Airway epithelial cell (primary cell): ENCODE data around the gene POSTN. TPM values are rescaled to one million over a fixed set of nuclear protein-coding genes. Genes with fewer than 3 reads are reported as not detected.

Experiments used
- total RNA-seq: library from RNA; depleted of rRNA; stranded (reverse); fragments of >200 nt; gene quantifications from 2 replicates; pipeline ENCODE4 v1.2.3, GENCODE V29; 2015

Gene POSTN, protein sequence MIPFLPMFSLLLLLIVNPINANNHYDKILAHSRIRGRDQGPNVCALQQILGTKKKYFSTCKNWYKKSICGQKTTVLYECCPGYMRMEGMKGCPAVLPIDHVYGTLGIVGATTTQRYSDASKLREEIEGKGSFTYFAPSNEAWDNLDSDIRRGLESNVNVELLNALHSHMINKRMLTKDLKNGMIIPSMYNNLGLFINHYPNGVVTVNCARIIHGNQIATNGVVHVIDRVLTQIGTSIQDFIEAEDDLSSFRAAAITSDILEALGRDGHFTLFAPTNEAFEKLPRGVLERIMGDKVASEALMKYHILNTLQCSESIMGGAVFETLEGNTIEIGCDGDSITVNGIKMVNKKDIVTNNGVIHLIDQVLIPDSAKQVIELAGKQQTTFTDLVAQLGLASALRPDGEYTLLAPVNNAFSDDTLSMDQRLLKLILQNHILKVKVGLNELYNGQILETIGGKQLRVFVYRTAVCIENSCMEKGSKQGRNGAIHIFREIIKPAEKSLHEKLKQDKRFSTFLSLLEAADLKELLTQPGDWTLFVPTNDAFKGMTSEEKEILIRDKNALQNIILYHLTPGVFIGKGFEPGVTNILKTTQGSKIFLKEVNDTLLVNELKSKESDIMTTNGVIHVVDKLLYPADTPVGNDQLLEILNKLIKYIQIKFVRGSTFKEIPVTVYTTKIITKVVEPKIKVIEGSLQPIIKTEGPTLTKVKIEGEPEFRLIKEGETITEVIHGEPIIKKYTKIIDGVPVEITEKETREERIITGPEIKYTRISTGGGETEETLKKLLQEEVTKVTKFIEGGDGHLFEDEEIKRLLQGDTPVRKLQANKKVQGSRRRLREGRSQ
- 1.8 and 2.1 TPM in 2 replicates for total RNA-seq

DNA sequence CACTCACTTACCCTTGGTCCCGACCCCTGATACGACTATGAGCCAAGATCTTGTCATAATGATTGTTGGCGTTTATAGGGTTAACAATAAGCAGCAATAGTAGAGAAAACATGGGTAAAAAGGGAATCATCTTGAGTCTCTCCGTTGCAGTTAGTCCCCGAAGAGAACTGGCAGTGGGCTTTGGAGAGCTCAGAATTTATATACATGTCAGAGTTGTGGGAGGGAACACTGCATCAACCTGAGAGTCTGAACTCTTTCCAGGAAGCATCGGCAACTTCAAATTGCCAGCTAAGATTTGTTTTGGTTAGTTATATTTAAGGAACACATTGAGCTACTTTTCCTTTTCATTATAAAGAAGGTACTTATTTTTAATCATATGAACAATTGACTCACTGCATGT is at the start of gene POSTN:
Gene POSTN, minus strand, starts transcription at position 172 of the 400 bp plus-strand sequence. Its CDS starts 42 bp downstream, at position 130.

